ENCODE data around the gene IL13.

IL13 gene

DNA sequence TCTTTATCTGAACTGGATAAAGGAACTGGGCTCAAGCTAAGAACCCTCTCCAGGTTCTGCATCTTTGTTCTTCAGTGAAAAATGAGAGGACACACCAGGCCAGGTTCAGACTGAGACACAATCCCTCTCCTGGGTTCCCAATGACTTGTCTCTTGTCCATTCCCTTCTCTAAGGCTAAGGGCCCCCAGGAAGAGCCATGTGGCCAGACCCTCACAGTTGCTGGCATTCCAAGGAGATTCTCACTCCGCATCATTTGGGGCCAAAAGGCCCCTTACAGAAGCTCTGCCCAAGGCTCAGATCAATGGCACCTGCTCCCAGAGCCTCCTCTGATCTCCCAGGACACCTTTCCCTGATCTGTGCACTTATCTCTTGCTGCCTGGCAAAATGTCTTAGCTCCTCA, 20.8 kb downstream of the IL13 start:
- Histone ChIP-seq H3K79me2 (ENCODE audit: control insufficient read depth, low read length) (no peaks in the 10 kb centered on the region), H3F3A (ENCODE audit: control insufficient read depth, insufficient read depth) (no peaks in the 10 kb centered on the region), H4K20me1 (ENCODE audit: control insufficient read depth, insufficient read depth, low read depth, low read length) (no peaks in the 10 kb centered on the region), H3K4me2 (ENCODE audit: low read length) (no peak overlapping the region), H3K36me3 (ENCODE audit: control insufficient read depth, low read length) (no peaks in the 10 kb centered on the region), H3K4me1 (ENCODE audit: control insufficient read depth, low read length) (peaks cover 23% of the 10 kb centered on the region), H3K27ac (ENCODE audit: low read depth, low read length) (no peak overlapping the region), H3K9me3 (ENCODE audit: control insufficient read depth, insufficient read depth, low read length) (no peaks in the 10 kb centered on the region), H3K9me2 (replicated peaks; ENCODE audit: control insufficient read depth, low read length) (no peaks in the 10 kb centered on the region), H3K27me3 (ENCODE audit: control insufficient read depth, low read length) (no peaks in the 10 kb centered on the region), H3K4me3 (ENCODE audit: low read length) (no peak overlapping the region)
- no peak for TF ChIP-seq EZH2phosphoT487 (IDR thresholded peaks at IDR 0.05; ENCODE audit: borderline replicate concordance, low read length)
- TF ChIP-seq, protein P1, sequence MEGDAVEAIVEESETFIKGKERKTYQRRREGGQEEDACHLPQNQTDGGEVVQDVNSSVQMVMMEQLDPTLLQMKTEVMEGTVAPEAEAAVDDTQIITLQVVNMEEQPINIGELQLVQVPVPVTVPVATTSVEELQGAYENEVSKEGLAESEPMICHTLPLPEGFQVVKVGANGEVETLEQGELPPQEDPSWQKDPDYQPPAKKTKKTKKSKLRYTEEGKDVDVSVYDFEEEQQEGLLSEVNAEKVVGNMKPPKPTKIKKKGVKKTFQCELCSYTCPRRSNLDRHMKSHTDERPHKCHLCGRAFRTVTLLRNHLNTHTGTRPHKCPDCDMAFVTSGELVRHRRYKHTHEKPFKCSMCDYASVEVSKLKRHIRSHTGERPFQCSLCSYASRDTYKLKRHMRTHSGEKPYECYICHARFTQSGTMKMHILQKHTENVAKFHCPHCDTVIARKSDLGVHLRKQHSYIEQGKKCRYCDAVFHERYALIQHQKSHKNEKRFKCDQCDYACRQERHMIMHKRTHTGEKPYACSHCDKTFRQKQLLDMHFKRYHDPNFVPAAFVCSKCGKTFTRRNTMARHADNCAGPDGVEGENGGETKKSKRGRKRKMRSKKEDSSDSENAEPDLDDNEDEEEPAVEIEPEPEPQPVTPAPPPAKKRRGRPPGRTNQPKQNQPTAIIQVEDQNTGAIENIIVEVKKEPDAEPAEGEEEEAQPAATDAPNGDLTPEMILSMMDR (IDR thresholded peaks at IDR 0.05; ENCODE audit: low read depth, low read length, poor library complexity, severe bottlenecking) = no peak

GRCh38 chr5:132679166-132679565, 21.2 kb downstream of the IL13 start:
- no peak overlapping the region for H3K4me2 ChIP-seq (ENCODE audit: low read length)
- no peak for TF ChIP-seq EZH2phosphoT487 (IDR thresholded peaks at IDR 0.05; ENCODE audit: borderline replicate concordance, low read length)
- TF ChIP-seq, protein P1 (IDR thresholded peaks at IDR 0.05; ENCODE audit: low read depth, low read length, poor library complexity, severe bottlenecking) = no peak
- no peak overlapping the region for H3K27ac ChIP-seq (ENCODE audit: low read depth, low read length)
- H3K27me3 ChIP-seq (ENCODE audit: control insufficient read depth, low read length) = no peaks in the 10 kb centered on the region
- no peaks in the 10 kb centered on the region for H3K36me3 ChIP-seq (ENCODE audit: control insufficient read depth, low read length)
- H3K9me2 ChIP-seq (replicated peaks; ENCODE audit: control insufficient read depth, low read length) = no peaks in the 10 kb centered on the region
- no peaks in the 10 kb centered on the region for H4K20me1 ChIP-seq (ENCODE audit: control insufficient read depth, insufficient read depth, low read depth, low read length)
- peaks cover 23% of the 10 kb centered on the region for H3K4me1 ChIP-seq (ENCODE audit: control insufficient read depth, low read length)
- no peak overlapping the region for H3K4me3 ChIP-seq (ENCODE audit: low read length)
- no peaks in the 10 kb centered on the region for H3K79me2 ChIP-seq (ENCODE audit: control insufficient read depth, low read length)
- no peaks in the 10 kb centered on the region for H3F3A ChIP-seq (ENCODE audit: control insufficient read depth, insufficient read depth)
- no peaks in the 10 kb centered on the region for H3K9me3 ChIP-seq (ENCODE audit: control insufficient read depth, insufficient read depth, low read length)

DNA sequence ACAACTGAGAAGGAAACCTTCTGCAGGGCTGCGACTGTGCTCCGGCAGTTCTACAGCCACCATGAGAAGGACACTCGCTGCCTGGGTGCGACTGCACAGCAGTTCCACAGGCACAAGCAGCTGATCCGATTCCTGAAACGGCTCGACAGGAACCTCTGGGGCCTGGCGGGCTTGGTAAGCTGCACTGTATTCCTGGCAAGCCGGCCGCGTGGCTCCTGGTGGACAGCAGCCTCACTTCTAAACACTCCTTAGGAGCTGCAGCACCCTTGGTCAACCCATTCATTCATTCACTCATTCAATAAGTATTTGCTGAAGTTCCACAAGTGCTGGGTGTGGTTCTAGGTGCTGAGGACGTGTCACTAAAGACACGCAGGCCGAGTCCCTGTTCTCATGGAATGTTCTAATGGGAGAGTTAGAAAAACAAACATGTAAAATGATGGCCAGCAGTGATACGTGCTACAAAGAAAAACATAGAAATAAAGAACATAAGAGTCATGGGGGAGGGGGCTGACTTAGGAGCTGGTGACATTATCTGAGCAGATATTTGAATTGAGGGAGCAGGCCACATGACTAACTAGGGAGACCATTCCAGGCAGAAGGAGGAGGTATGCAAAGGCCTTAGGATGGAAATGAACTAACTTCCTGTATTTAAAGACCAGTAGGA, 21.9 kb downstream of the IL13 start:
- Histone ChIP-seq H4K20me1 (ENCODE audit: control insufficient read depth, insufficient read depth, low read depth, low read length) (no peaks in the 10 kb centered on the region), H3K79me2 (ENCODE audit: control insufficient read depth, low read length) (no peaks in the 10 kb centered on the region), H3K4me1 (ENCODE audit: control insufficient read depth, low read length) (peaks cover 26% of the 10 kb centered on the region), H3K4me3 (ENCODE audit: low read length) (no peak overlapping the region), H3K4me2 (ENCODE audit: low read length) (no peak overlapping the region), H3F3A (ENCODE audit: control insufficient read depth, insufficient read depth) (no peaks in the 10 kb centered on the region), H3K9me2 (replicated peaks; ENCODE audit: control insufficient read depth, low read length) (no peaks in the 10 kb centered on the region), H3K9me3 (ENCODE audit: control insufficient read depth, insufficient read depth, low read length) (no peaks in the 10 kb centered on the region), H3K36me3 (ENCODE audit: control insufficient read depth, low read length) (no peaks in the 10 kb centered on the region), H3K27ac (ENCODE audit: low read depth, low read length) (no peak overlapping the region), H3K27me3 (ENCODE audit: control insufficient read depth, low read length) (no peaks in the 10 kb centered on the region)
- TF ChIP-seq EZH2phosphoT487 (IDR thresholded peaks at IDR 0.05; ENCODE audit: borderline replicate concordance, low read length) = no peak
- TF ChIP-seq, protein P1 (IDR thresholded peaks at IDR 0.05; ENCODE audit: low read depth, low read length, poor library complexity, severe bottlenecking) = no peak
